22Rv1 (cell line): Measurements from ENCODE around the gene SYTL3.
"Not testable (repeated sequence)": the region's sequence is repeated elsewhere in the genome, so short reads cannot be mapped to it uniquely, and the experiment has no call there.

ENCODE experiments used
- CTCF ChIP-seq: fragments of 450-650 bp; IDR thresholded peaks from 2 replicates; pipeline ENCODE4 v1.5.1; 2017; ENCODE audit warnings: mild to moderate bottlenecking
- ZFX ChIP-seq: fragments of 450-650 bp; IDR thresholded peaks from 2 replicates; pipeline ENCODE4 v1.6.1; 2017; ENCODE audit warnings: antibody characterized with exemption, borderline replicate concordance

GRCh38 chr6:158614606-158615005 is 35.2 kb upstream of the SYTL3 start:
- not testable (repeated sequence) for TF ChIP-seq CTCF, ZFX
